Measurements from ENCODE around the gene BTG2.
A peak's percentile ranks its signal among the peaks of the same experiment; 100 is the strongest.

Gene BTG2

DNA sequence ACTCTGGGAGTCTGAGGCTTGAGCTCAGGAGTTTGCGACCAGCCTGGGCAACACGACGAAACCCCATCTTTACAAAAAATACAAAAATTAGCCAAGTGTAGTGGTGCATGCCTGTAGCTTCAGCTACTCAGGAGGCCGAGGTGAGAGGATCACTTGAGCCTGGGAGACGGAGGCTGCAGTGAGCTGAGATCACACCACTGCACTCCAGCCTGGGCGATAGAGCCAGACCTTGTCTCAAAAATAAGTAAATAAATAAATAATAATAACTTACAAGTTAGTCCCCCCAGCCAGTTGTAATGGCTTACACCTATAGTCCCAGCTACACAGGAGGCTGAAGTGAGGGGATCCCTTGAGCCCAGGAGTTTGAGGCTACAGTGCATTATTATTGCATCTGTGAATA, 21.7 kb upstream of the BTG2 start:
- Histone ChIP-seq H3K36me3 (ENCODE audit: low read length) (no peaks in the 10 kb centered on the region), H3F3A (ENCODE audit: insufficient read depth) (peaks cover 60% of the 10 kb centered on the region), H3K9me3 (ENCODE audit: insufficient read depth, low read length) (no peaks in the 10 kb centered on the region), H3K4me3 (ENCODE audit: insufficient read depth, low read length, poor library complexity, severe bottlenecking) (no peak overlapping the region), H3K9me2 (replicated peaks; ENCODE audit: insufficient read depth, low read length) (no peaks in the 10 kb centered on the region), H3K9ac (ENCODE audit: low read length) (peak overlapping the region; percentile 61), H3K4me2 (ENCODE audit: low read depth, low read length, poor library complexity, severe bottlenecking) (peak overlapping the region; percentile 68), H4K20me1 (ENCODE audit: low read depth, low read length) (no peaks in the 10 kb centered on the region), H3K79me2 (ENCODE audit: insufficient read depth, low read length) (peaks cover 20% of the 10 kb centered on the region; the same call in 1 of the 2 replicates), H2AFZ (ENCODE audit: low read depth, low read length, severe bottlenecking) (no peak overlapping the region), H3K27ac (ENCODE audit: low read depth, low read length) (peak overlapping the region; percentile 99), H3K27me3 (ENCODE audit: low read length) (no peaks in the 10 kb centered on the region)
- TF ChIP-seq EZH2phosphoT487 (conservative IDR thresholded peaks at IDR 0.05; ENCODE audit: low read length), result no peak
- TF ChIP-seq, protein P1, sequence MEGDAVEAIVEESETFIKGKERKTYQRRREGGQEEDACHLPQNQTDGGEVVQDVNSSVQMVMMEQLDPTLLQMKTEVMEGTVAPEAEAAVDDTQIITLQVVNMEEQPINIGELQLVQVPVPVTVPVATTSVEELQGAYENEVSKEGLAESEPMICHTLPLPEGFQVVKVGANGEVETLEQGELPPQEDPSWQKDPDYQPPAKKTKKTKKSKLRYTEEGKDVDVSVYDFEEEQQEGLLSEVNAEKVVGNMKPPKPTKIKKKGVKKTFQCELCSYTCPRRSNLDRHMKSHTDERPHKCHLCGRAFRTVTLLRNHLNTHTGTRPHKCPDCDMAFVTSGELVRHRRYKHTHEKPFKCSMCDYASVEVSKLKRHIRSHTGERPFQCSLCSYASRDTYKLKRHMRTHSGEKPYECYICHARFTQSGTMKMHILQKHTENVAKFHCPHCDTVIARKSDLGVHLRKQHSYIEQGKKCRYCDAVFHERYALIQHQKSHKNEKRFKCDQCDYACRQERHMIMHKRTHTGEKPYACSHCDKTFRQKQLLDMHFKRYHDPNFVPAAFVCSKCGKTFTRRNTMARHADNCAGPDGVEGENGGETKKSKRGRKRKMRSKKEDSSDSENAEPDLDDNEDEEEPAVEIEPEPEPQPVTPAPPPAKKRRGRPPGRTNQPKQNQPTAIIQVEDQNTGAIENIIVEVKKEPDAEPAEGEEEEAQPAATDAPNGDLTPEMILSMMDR (IDR thresholded peaks at IDR 0.05; ENCODE audit: insufficient read depth, low read length, poor library complexity, severe bottlenecking), result no peak

DNA sequence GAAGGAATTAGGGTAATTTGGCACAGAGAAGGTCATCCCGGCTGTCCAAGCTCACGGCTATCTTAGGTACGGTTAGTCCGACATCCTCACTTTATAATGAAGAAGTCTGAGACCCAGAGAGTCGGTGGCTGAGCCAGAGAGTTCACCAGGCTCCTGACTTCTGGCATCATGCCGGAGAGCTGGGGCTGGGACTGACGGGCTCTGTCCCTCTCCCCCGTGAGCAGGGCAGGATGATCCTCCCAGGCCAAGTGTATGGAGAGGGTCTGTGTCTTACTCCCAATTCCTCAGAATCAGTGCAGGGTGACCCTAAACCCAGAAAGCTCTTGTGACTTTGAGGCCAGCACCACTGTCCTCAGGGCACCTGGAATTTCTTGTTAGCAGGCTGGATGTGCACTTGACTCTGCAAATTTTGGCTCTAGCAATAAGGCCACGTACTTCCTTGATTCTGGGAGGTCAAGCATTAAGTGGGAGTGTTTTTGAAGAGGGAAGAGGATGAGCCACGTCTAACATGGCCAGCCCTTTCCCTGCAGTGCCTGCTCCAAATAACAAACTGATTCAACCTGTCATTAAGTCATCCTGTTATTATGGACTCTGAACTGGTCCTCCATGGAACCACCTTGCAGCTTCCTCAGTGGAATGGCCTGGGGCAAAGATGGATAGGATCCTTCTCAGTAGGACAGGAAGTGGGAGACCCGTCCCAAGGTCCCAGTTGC, 20.8 kb upstream of the BTG2 start:
- peak overlapping the region; percentile 99 for H3K27ac ChIP-seq (ENCODE audit: low read depth, low read length)
- peaks cover 20% of the 10 kb centered on the region; the same call in 1 of the 2 replicates for H3K79me2 ChIP-seq (ENCODE audit: insufficient read depth, low read length)
- H3K36me3 ChIP-seq (ENCODE audit: low read length), result no peaks in the 10 kb centered on the region
- H3K4me3 ChIP-seq (ENCODE audit: insufficient read depth, low read length, poor library complexity, severe bottlenecking), result no peak overlapping the region
- H3K4me2 ChIP-seq (ENCODE audit: low read depth, low read length, poor library complexity, severe bottlenecking), result peak overlapping the region; percentile 68
- H3K9me2 ChIP-seq (replicated peaks; ENCODE audit: insufficient read depth, low read length), result no peaks in the 10 kb centered on the region
- peak overlapping the region; percentile 61 for H3K9ac ChIP-seq (ENCODE audit: low read length)
- H2AFZ ChIP-seq (ENCODE audit: low read depth, low read length, severe bottlenecking), result no peak overlapping the region
- no peaks in the 10 kb centered on the region for H3K27me3 ChIP-seq (ENCODE audit: low read length)
- no peaks in the 10 kb centered on the region for H4K20me1 ChIP-seq (ENCODE audit: low read depth, low read length)
- TF ChIP-seq, protein P1 (IDR thresholded peaks at IDR 0.05; ENCODE audit: insufficient read depth, low read length, poor library complexity, severe bottlenecking), result no peak
- TF ChIP-seq EZH2phosphoT487 (conservative IDR thresholded peaks at IDR 0.05; ENCODE audit: low read length), result no peak
- H3K9me3 ChIP-seq (ENCODE audit: insufficient read depth, low read length), result no peaks in the 10 kb centered on the region
- H3F3A ChIP-seq (ENCODE audit: insufficient read depth), result peaks cover 59% of the 10 kb centered on the region

DNA sequence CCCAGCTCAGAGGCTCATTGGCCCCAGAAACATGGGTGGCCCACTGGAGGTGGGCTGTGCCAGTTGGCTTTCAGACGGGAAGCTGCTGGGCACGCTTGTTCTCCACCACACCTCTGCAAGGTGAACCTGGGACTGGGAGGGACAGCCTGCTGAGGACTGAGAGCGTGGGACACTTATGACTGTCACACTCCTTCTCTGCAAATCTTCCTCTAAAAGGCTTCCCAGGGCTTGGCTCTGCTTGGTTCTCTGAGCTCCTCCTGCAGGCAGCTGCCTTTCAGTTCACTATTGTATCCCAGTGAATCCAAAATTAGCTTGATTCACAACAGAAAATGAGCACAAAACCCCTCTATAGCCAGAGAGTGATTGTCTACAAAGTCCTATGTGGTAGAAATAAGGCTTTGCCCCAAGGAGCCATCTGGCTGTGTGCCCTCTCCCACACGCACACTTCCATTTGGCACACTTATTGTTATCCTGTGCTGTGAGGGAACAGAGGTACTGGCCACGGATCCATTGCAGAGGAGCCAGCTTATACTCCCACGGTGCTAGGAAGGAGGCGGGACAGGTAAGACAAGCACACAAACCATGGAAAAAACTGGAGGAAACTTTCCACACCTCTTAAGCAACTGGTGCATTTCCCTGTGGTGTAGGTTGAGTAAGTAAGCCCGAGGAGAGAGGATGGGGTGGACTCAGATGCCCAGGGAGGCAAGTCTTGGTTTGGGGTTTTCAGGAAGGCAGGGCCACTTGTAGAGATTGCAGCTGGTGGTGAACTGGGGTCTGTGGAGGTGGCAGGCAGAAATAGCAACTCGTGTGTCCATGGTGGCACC, 18.9 kb upstream of the BTG2 start:
- no peaks in the 10 kb centered on the region for H3K27me3 ChIP-seq (ENCODE audit: low read length)
- H2AFZ ChIP-seq (ENCODE audit: low read depth, low read length, severe bottlenecking), result no peak overlapping the region
- peak overlapping the region; percentile 99 for H3K27ac ChIP-seq (ENCODE audit: low read depth, low read length)
- no peaks in the 10 kb centered on the region for H3K9me3 ChIP-seq (ENCODE audit: insufficient read depth, low read length)
- peak overlapping the region; percentile 82 for H3K9ac ChIP-seq (ENCODE audit: low read length)
- H3K79me2 ChIP-seq (ENCODE audit: insufficient read depth, low read length), result peaks cover 20% of the 10 kb centered on the region; the same call in 1 of the 2 replicates
- H3F3A ChIP-seq (ENCODE audit: insufficient read depth), result peaks cover 67% of the 10 kb centered on the region
- no peaks in the 10 kb centered on the region for H4K20me1 ChIP-seq (ENCODE audit: low read depth, low read length)
- H3K9me2 ChIP-seq (replicated peaks; ENCODE audit: insufficient read depth, low read length), result no peaks in the 10 kb centered on the region
- no peaks in the 10 kb centered on the region for H3K36me3 ChIP-seq (ENCODE audit: low read length)
- peak overlapping the region; percentile 68 for H3K4me2 ChIP-seq (ENCODE audit: low read depth, low read length, poor library complexity, severe bottlenecking)
- TF ChIP-seq, protein P1 (IDR thresholded peaks at IDR 0.05; ENCODE audit: insufficient read depth, low read length, poor library complexity, severe bottlenecking), result no peak
- no peak for TF ChIP-seq EZH2phosphoT487 (conservative IDR thresholded peaks at IDR 0.05; ENCODE audit: low read length)
- H3K4me3 ChIP-seq (ENCODE audit: insufficient read depth, low read length, poor library complexity, severe bottlenecking), result peak overlapping the region; percentile 27
